ENCODE data around the gene SEBOX.

DNA sequence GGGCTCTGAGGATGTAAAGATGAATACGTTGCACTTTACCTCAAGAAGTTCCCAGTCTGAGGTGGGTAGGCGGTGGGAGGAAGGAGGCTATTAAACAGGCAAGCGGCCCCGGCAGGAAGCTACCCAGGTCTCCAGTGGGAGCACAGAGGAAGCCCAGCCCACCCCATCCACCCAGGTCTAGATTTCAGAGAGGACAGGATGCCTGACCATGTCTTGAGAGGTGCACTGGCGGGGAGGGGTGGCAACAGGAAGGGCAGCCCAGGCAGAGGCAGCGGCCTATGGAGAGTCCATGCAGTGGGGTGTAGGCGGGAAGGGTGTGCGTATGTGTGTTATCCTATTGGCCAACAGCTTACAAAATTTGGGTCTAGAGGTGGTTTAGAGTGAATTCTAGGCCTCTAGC is 20.4 kb upstream of the SEBOX start:
- TF ChIP-seq, protein P1, sequence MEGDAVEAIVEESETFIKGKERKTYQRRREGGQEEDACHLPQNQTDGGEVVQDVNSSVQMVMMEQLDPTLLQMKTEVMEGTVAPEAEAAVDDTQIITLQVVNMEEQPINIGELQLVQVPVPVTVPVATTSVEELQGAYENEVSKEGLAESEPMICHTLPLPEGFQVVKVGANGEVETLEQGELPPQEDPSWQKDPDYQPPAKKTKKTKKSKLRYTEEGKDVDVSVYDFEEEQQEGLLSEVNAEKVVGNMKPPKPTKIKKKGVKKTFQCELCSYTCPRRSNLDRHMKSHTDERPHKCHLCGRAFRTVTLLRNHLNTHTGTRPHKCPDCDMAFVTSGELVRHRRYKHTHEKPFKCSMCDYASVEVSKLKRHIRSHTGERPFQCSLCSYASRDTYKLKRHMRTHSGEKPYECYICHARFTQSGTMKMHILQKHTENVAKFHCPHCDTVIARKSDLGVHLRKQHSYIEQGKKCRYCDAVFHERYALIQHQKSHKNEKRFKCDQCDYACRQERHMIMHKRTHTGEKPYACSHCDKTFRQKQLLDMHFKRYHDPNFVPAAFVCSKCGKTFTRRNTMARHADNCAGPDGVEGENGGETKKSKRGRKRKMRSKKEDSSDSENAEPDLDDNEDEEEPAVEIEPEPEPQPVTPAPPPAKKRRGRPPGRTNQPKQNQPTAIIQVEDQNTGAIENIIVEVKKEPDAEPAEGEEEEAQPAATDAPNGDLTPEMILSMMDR (IDR thresholded peaks at IDR 0.05), result no peak
- TF ChIP-seq POLR2A (IDR thresholded peaks at IDR 0.05) (no peak), EP300 (IDR thresholded peaks at IDR 0.05) (no peak)

Measured in gastroesophageal sphincter (tissue), 3 donors.